HL-60 (cell line): ENCODE results near the gene MUSTN1.

Experiments used
- CTCF ChIP-seq: IDR thresholded peaks from one replicate; pipeline ENCODE4 v1.5.1; 2011; ENCODE audit warnings: low read length, control low read depth, inconsistent platforms; ENCODE audit not compliant: insufficient read depth
- POLR2AphosphoS5 ChIP-seq: IDR thresholded peaks from 2 replicates; pipeline ENCODE4 v1.6.1; 2012; ENCODE audit warnings: low read depth
- REST ChIP-seq: IDR thresholded peaks from 2 replicates; pipeline ENCODE4 v1.6.1; 2012; ENCODE audit warnings: low read depth; ENCODE audit not compliant: insufficient replicate concordance
- SPI1 ChIP-seq: IDR thresholded peaks from 2 replicates; pipeline ENCODE4 v1.6.1; 2012; ENCODE audit warnings: low read depth, mild to moderate bottlenecking, borderline replicate concordance

- TF ChIP-seq CTCF (no peak), SPI1 (no peak), POLR2AphosphoS5 (no peak), REST (no peak)
Observed at GRCh38 chr3:52870471-52870870, 35.7 kb upstream of the MUSTN1 start.
